ENCODE measurements around the gene TNFSF9. TPM values are rescaled to one million over a fixed set of nuclear protein-coding genes. Genes with fewer than 3 reads are reported as not detected.
"Not testable (repeated sequence)": the region's sequence is repeated elsewhere in the genome, so short reads cannot be mapped to it uniquely, and the experiment has no call there.

Gene TNFSF9
- total RNA-seq, 1 experiment from 2014 or later = 10.9 TPM

- in situ Hi-C loops (cut with HindIII; ENCODE audit: low pct_unique_long_range_greater_than_20kb, low sequenced_read_pairs); DNase-seq (ENCODE audit: low read depth, low spot score): not testable (repeated sequence)
These were observed 52.0 kb downstream of the TNFSF9 start for GRCh38 chr19:6582515-6583484.

Small RNA genes lying within 50 kb of the gene (small RNA-seq; reads per million reads assigned to genes)
- gene AC010503.2 = 0 reads per million in 2 experiments
- 0 reads per million in 2 experiments for gene RF00019

Other genes starting within 250 kb of the TNFSF9 start
- not detected in 2 replicates for gene ACER1, start 197.4 kb upstream of the TNFSF9 start, total RNA-seq (2014; rRNA removed; shearing (Covaris generic))
- 65.0 and 74.3 TPM in 2 replicates for gene CLPP, start 169.5 kb upstream of the TNFSF9 start, total RNA-seq (2014; rRNA removed; shearing (Covaris generic))
- 28.3 and 29.6 TPM in 2 replicates for gene ALKBH7, start 158.2 kb upstream of the TNFSF9 start, total RNA-seq (2014; rRNA removed; shearing (Covaris generic))
- gene PSPN, start 155.1 kb upstream of the TNFSF9 start, total RNA-seq (2014; rRNA removed; shearing (Covaris generic)) = 0.74 and 0.98 TPM in 2 replicates
- 37.3 and 39.8 TPM in 2 replicates for gene GTF2F1, start 137.9 kb upstream of the TNFSF9 start, total RNA-seq (2014; rRNA removed; shearing (Covaris generic))
- gene KHSRP, start 106.2 kb upstream of the TNFSF9 start, total RNA-seq (2014; rRNA removed; shearing (Covaris generic)) = 73.9 and 80.0 TPM in 2 replicates
- 0.13 TPM in 1 of 2 replicates, not detected in the other for gene SLC25A41, start 97.3 kb upstream of the TNFSF9 start, total RNA-seq (2014; rRNA removed; shearing (Covaris generic))
- gene SLC25A23, start 71.2 kb upstream of the TNFSF9 start, total RNA-seq (2014; rRNA removed; shearing (Covaris generic)) = 48.3 and 49.6 TPM in 2 replicates
- gene CRB3, start 66.8 kb upstream of the TNFSF9 start, total RNA-seq (2014; rRNA removed; shearing (Covaris generic)) = 0.24 and 0.58 TPM in 2 replicates
- not detected in 2 replicates for gene DENND1C, start 49.2 kb upstream of the TNFSF9 start, total RNA-seq (2014; rRNA removed; shearing (Covaris generic))
- 19.8 and 24.0 TPM in 2 replicates for gene TUBB4A, start 28.7 kb upstream of the TNFSF9 start, total RNA-seq (2014; rRNA removed; shearing (Covaris generic))
- gene CD70, start 60.1 kb downstream of the TNFSF9 start, total RNA-seq (2014; rRNA removed; shearing (Covaris generic)) = not detected in 2 replicates
- not detected in 2 replicates for gene TNFSF14, start 139.1 kb downstream of the TNFSF9 start, total RNA-seq (2014; rRNA removed; shearing (Covaris generic))
- gene C3, start 189.6 kb downstream of the TNFSF9 start, total RNA-seq (2014; rRNA removed; shearing (Covaris generic)) = not detected in 2 replicates
- gene GPR108, start 206.6 kb downstream of the TNFSF9 start, total RNA-seq (2014; rRNA removed; shearing (Covaris generic)) = 49.4 and 56.8 TPM in 2 replicates
- 11.5 and 11.6 TPM in 2 replicates for gene TRIP10, start 208.7 kb downstream of the TNFSF9 start, total RNA-seq (2014; rRNA removed; shearing (Covaris generic))
- gene SH2D3A, start 236.4 kb downstream of the TNFSF9 start, total RNA-seq (2014; rRNA removed; shearing (Covaris generic)) = 0.32 and 0.34 TPM in 2 replicates
- not detected in 2 replicates for gene VAV1, start 241.7 kb downstream of the TNFSF9 start, total RNA-seq (2014; rRNA removed; shearing (Covaris generic))